ENCODE data around the gene SYNC.

- TF ChIP-seq POLR2A (IDR thresholded peaks at IDR 0.05; ENCODE audit: low read depth, low read length) (peak; percentile 83), POLR2AphosphoS5 (IDR thresholded peaks at IDR 0.05; ENCODE audit: low read depth, low read length) (peak; percentile 84)
Observed at GRCh38 chr1:32650752-32651460, 51.7 kb downstream of the SYNC start, which contains the start of gene RBBP4.
